COR-L47 (cell line): Measurements from ENCODE around the gene ANKRD13D.
A peak's percentile ranks its signal among the peaks of the same experiment; 100 is the strongest.

Experiments
- DNase-seq: peaks from one replicate; lab custom pipeline; 2025; lab: John Stamatoyannopoulos, UW

The ANKRD13D gene

GRCh38 chr11:67285541-67286498 is 3.3 kb upstream of the ANKRD13D start:
- DNase-seq: no peak

DNA sequence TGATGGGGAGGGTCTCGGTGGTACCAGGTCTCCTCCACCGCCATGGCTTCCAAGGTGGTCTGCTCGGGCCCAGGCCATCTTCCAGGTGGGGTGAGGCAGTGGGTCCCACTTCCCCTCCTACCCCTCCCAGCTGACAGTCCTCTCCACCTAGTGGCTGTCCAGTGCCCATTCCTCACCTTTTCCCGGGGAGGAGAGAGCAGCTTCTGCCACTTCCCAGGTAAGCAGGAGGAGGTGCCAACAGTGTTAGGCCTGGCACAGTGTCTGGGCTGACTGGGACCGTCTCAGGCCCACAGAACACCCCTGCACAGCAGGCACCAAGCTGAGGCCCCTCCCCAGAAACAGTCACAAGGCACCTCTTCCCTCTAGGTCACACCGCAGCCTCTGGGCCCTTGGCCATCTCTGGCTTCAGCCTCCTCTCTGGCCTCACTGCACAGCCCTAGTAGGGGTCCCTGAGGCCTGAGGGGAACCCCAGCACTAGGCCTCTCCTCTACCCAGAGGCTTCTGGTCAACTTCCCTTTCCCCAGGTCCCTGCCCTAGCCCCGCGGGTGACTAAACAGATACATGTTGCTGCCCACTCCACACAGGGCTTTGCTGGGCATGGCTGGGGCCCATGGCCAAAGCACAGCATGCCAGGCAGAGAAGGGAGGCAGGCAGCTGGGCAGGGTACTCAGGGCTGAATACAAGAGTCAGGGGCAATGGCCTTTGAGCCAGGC is 2.3 kb upstream of the ANKRD13D start:
- no peak for DNase-seq

DNA sequence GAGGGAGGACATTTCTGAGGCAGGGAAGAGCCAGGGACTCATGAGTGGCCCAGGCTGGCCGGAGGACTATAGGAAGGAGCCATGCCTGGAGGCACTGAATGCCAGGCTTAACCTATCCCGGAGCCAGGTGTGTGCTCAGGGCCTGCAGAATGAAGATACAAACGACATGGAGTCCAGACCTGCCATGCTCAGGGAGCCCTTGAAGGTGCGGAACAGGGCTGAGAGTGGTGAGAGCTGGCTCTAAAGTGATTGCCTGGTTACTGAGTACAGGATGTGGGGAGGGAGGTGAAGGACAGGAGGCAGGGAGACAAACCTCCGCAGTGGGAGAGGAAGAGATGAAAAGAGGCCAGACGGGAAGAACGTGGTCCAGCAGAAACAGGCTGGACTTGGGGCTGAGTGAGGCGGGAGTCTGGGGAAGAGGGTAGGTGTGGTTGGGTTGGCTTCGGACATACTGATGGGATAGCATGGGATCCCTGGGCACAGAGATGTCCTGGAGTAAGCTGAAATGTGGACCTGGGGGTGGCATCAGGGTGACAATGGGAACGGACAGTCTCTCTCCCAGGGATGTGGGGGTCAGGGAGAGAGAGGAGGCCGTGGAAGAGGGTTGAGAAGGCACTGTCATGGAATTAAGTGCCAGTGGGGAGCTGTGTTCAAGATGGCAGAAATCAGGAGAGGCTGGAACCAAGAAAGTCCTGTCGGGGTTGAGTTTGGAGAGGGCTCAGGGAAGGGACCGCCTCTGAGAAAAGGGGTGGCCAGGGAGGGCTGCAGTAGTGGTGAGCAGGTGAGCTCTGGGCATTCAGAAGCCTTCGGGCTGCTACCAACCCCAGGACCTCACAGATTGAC is 1.5 kb upstream of the ANKRD13D start:
- no peak for DNase-seq

GRCh38 chr11:67288198-67288451 is 978 bp upstream of the ANKRD13D start:
- DNase-seq: no peak

DNA sequence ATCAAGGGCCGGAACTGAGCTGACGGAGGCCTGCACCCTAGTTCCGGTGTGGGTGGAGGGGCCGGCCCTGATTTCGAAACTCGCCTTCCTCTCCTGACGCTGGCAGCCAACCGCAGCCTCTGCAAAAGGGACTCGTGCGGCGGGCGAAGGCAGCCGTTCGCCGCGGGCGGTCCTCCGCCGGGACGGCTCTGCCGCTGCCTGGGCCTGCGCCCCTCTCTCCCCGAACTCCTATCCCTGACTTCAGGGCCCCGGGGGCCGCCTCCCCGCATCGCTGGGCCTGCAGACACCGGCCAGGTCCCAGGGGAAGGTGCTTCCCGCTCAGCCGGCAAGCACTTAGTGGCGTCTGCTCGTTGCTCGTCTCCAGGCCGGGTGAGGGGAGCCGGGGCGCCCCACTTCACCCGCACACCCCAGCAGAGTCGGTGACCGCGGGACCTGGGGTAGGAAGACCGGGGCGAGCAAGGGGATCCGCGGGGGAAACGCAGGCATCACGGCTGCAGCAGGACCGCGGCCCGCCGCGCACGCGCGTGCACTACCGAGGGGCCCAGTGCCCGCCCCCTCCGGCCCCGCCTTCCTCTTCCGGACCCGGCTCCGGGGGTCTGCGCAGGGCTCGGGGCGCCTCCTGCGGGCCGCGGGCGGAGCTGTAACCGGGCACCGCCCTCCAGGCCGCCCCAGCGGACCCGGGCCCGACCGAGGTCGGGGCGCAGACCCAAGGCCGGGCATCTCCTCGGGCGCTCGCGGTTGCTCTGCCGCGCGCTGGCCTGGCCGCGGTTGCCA is 464 bp upstream of the ANKRD13D start:
- peak; percentile 91 for DNase-seq

- no peak for DNase-seq
Observed at GRCh38 chr11:67289651-67290479, 762 bp downstream of the ANKRD13D start.

DNA sequence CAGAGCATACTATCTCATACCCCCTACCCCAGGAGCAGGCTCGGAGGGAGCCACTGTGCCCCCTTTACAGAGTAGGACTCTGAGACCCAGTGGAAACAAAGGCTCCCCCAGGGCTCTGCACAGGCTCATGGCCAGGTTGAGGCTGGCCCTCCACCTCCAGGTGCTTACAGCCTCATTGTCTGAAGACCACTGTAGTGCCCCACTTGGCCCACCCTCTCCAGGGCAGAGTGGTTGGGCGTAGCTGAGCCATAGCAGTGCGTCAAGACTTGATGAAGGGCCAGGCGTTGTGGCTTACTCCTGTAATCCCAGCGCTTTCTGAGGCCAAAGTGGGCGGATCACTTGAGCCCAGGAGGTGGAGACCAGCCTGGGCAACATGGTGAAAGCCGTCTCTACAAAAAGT is 1.7 kb downstream of the ANKRD13D start:
- no peak for DNase-seq

DNA sequence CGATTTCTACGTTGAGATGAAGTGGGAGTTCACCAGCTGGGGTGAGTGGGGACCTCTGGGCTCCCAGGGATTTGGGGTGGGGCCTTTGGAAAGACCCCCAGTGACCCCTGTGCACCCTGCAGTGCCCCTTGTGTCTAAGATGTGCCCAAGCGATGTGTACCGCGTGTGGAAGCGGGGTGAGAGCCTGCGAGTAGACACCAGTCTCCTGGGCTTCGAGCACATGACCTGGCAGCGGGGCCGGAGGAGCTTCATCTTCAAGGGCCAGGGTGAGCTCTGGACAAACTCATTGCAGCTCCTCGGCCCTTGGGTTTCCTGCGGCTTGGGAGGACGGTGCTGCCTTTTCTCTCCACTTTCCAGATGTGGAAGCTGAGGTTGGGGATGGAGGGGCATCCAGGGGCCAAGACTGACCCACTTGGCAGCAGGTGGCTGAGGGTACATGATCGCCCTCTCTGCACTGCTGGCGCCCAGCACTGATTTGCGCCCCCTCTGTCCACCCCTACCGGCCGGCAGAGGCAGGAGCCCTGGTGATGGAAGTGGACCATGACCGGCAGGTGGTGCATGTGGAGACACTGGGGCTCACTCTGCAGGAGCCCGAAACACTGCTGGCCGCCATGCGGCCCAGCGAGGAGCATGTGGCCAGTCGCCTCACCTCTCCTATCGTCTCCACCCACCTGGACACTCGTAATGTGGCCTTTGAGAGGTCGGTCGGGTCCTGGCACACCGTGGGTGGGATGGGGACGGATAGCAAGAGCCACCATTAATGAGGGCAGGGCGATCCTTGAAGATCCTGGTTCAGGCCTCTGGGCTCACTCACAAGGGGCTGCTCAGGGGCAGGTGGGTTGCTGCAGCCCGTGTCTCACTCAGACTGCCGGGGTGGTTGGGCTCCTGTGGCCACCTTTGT is 2.6 kb downstream of the ANKRD13D start:
- DNase-seq: no peak

DNA sequence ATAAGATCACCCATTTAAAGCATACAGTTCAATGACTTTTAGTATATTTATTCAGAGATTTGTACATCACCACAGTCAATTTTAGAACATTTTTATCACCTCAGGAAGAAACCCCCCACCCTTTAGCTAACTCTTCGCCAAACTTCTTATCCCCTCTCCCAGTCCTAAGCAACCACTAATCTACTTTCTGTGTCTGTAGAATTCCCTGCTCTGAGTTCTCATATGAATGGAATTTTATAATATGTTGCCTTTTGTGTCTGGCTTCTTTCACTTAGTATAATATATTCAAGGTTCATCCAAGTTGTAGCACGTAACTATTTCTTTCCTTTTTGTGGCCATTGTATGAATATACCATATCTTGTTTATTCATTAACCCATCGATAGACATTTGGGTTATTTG is 3.6 kb downstream of the ANKRD13D start:
- no peak for DNase-seq

- DNase-seq: peak; percentile 18
Observed at GRCh38 chr11:67293090-67293489, 4.0 kb downstream of the ANKRD13D start.

DNA sequence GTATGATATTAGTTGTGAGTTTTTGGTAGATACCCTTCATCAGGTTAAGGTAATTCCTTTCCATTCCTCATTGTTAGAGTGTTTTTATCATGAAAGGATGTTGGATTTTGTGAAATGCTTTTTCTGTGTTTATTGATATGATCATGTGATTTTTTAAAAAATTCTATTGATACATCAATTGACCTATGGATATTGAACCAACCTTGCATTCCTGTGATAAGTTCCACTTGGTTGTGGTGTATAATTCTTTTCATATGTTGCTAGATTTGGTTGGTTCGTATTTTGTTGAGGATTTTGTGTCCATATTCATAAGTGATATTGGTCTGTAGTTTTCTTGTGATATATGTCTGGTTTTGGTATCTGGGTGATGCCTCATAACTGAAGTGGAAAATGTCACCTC is 6.7 kb downstream of the ANKRD13D start:
- DNase-seq: no peak

GRCh38 chr11:67298786-67299185 is 9.7 kb downstream of the ANKRD13D start:
- DNase-seq: no peak

DNA sequence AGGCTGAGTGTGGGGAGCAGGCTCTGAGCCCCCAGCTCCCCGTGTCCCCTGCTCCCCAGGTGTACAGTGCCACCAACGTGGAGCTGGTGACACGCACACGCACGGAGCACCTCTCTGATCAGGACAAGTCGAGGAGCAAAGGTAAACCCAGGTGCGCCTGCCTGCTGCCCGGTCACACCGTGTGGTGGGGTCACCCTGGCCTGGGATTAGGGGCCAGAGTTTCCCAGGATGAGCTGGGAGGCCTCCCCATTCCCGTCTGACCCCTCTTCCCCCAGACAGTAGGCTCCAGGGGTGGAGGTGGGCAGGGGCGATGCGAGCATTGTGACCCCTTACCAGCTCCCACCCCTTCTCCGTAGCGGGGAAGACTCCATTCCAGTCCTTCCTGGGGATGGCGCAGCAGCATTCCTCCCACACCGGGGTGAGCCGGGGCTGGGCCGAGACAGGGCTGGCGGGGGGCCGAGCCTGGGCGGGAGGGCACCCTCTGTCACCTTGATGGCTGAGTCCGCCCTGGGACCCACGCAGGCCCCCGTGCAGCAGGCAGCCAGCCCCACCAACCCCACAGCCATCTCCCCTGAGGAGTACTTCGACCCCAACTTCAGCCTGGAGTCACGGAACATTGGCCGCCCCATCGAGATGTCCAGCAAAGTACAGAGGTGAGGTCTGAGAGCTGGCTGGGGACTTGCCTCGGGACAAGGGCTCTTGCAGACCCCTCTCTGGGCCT is 10.5 kb downstream of the ANKRD13D start:
- no peak for DNase-seq

- DNase-seq: no peak
Observed at GRCh38 chr11:67300256-67300755, 11.2 kb downstream of the ANKRD13D start.

- no peak for DNase-seq
Observed at GRCh38 chr11:67300756-67301312, 11.7 kb downstream of the ANKRD13D start.

- no peak for DNase-seq
Observed at GRCh38 chr11:67301313-67301921, 12.3 kb downstream of the ANKRD13D start.

- peak; percentile 47 for DNase-seq
Observed at GRCh38 chr11:67301951-67302516, 12.9 kb downstream of the ANKRD13D start.
